Stimulated activated CD4-positive, alpha-beta T cell treated with anti-CD3 and anti-CD28 coated beads, TNF-alpha, amount 100 ng/mL, for 4 hours (primary cell): ENCODE measurements around the gene CBL.
"Not testable (repeated sequence)": the region's sequence is repeated elsewhere in the genome, so short reads cannot be mapped to it uniquely, and the experiment has no call there.

ENCODE experiments used
- DNase-seq, 3 experiments: peaks; one replicate each; pipeline ENCODE4 v3.0.0-alpha.2; 2020; ENCODE audit warnings: low read depth in 3 of 3

Gene CBL

GRCh38 chr11:119184399-119184798, 21.7 kb upstream of the CBL start:
- DNase-seq = not testable (repeated sequence)

- DNase-seq = no peak
These were observed 20.0 kb upstream of the CBL start for GRCh38 chr11:119185981-119186634.

GRCh38 chr11:119187123-119187892, 18.8 kb upstream of the CBL start:
- no peak for DNase-seq

GRCh38 chr11:119188067-119188466, 18.1 kb upstream of the CBL start:
- no peak for DNase-seq

- DNase-seq = no peak
These were observed 17.3 kb upstream of the CBL start for GRCh38 chr11:119188887-119189286.

GRCh38 chr11:119189393-119189792, 16.7 kb upstream of the CBL start:
- DNase-seq = no peak

- no peak for DNase-seq
These were observed 15.6 kb upstream of the CBL start for GRCh38 chr11:119190531-119190930.

- DNase-seq = not testable (repeated sequence)
These were observed 14.9 kb upstream of the CBL start for GRCh38 chr11:119191265-119191664.

GRCh38 chr11:119192111-119192510, 14.0 kb upstream of the CBL start:
- DNase-seq = no peak

- no peak for DNase-seq
These were observed 13.1 kb upstream of the CBL start for GRCh38 chr11:119193001-119193400.

- no peak for DNase-seq
These were observed 12.5 kb upstream of the CBL start for GRCh38 chr11:119193626-119194025.

- DNase-seq = no peak
These were observed 11.2 kb upstream of the CBL start for GRCh38 chr11:119194811-119195440.

GRCh38 chr11:119195680-119196079, 10.5 kb upstream of the CBL start:
- DNase-seq = no peak

GRCh38 chr11:119196833-119197483, 9.2 kb upstream of the CBL start:
- peak; percentile 13 to 66 (median 14) for DNase-seq

- no peak for DNase-seq
These were observed 7.2 kb upstream of the CBL start for GRCh38 chr11:119198925-119199324.

GRCh38 chr11:119201236-119201635, 4.9 kb upstream of the CBL start:
- not testable (repeated sequence) for DNase-seq

- DNase-seq = no peak
These were observed 3.6 kb upstream of the CBL start for GRCh38 chr11:119202554-119202953.

- no peak for DNase-seq
These were observed 2.1 kb upstream of the CBL start for GRCh38 chr11:119204066-119204465.

- DNase-seq = no peak
These were observed 1.1 kb upstream of the CBL start for GRCh38 chr11:119205080-119205479.

- DNase-seq = peak; percentile 22 to 40 (median 33)
These were observed 624 bp downstream of the CBL start for GRCh38 chr11:119206511-119207414.

GRCh38 chr11:119207415-119207960, 1.3 kb downstream of the CBL start:
- no peak for DNase-seq
